ENCODE measurements around the gene PSTPIP2. TPM values are rescaled to one million over a fixed set of nuclear protein-coding genes. Genes with fewer than 3 reads are reported as not detected.
"Not testable (repeated sequence)": the region's sequence is repeated elsewhere in the genome, so short reads cannot be mapped to it uniquely, and the experiment has no call there.

PSTPIP2 gene
- total RNA-seq, 1 experiment from 2014 or later = 6.8 TPM

DNA sequence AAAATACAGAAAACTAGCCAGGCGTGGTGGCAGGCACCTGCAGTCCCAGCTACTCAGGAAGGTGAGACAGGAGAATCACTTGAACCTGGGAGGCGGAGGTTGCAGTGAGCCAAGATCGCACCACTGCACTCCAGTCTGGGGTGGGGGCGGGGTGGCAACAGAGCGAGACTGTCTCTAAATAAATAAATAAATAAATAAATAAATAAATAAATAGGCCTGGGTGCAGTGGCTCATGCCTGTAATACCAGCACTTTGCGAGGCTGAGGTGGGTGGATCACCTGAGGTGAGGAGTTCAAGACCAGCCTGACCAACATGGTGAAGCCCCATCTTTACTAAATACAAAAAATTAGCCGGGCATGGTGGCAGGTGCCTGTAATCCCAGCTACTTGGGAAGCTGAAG is 112.6 kb downstream of the PSTPIP2 start:
- not testable (repeated sequence) for H3K9me3 ChIP-seq (replicated peaks); DNase-seq; H3K27ac ChIP-seq; H3K27me3 ChIP-seq; H3K4me3 ChIP-seq; H3K4me1 ChIP-seq; H3K36me3 ChIP-seq

GRCh38 chr18:45958730-45959129 is 113.3 kb downstream of the PSTPIP2 start:
- no peaks in the 10 kb centered on the region for H3K27me3 ChIP-seq
- H3K4me3 ChIP-seq = no peak overlapping the region
- no peaks in the 10 kb centered on the region for H3K4me1 ChIP-seq
- H3K27ac ChIP-seq = no peak overlapping the region
- DNase-seq = no peak
- no peaks in the 10 kb centered on the region for H3K36me3 ChIP-seq
- no peaks in the 10 kb centered on the region for H3K9me3 ChIP-seq (replicated peaks)

DNA sequence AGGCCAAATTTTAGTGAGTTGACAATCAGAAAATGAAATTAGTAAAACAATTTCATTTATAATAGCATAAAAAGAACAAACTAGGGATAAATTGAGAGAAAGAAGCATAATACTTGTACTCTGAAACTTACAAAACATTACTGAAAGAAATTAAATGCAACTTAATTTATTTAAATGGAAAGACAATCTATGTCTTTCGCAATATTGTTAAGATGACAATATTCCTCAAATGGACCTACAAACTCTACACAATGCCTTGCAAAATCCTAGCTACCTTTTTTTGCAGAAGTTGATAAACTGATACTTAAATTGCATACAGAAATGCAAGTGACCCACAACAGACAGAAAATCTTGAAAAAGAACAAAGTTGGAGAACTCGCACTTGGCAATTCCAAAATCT is 114.0 kb downstream of the PSTPIP2 start:
- Histone ChIP-seq H3K4me3 (no peak overlapping the region), H3K27ac (no peak overlapping the region), H3K4me1 (no peaks in the 10 kb centered on the region), H3K9me3 (replicated peaks) (no peaks in the 10 kb centered on the region), H3K36me3 (no peaks in the 10 kb centered on the region), H3K27me3 (no peaks in the 10 kb centered on the region)
- DNase-seq = no peak

DNA sequence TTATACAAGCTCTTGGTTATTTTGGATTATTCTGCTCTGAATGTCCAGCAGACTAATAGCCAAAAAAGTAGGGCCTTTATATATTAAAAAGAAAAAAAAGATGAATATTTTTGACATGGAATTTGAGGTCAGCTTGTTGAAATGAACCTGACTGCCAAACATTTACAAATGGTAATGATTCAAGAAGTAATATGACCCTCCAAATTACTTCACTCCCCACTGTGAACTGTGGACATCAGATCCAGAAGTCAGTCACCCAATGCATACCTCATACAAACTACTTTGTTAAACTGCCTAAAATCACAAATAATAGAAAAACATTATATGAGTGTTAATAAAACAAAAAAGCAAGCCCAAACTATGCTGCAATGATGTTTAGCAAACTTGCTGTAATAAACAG is 115.0 kb downstream of the PSTPIP2 start:
- Histone ChIP-seq H3K27ac (no peak overlapping the region), H3K27me3 (no peaks in the 10 kb centered on the region), H3K4me1 (no peaks in the 10 kb centered on the region), H3K4me3 (no peak overlapping the region), H3K9me3 (replicated peaks) (no peaks in the 10 kb centered on the region), H3K36me3 (peaks cover 3% of the 10 kb centered on the region; the same call in 1 of the 2 replicates)
- DNase-seq = no peak

GRCh38 chr18:45954070-45954934 is 117.8 kb downstream of the PSTPIP2 start:
- Histone ChIP-seq H3K9me3 (replicated peaks) (no peaks in the 10 kb centered on the region), H3K36me3 (peaks cover 3% of the 10 kb centered on the region; the same call in 1 of the 2 replicates), H3K27me3 (no peaks in the 10 kb centered on the region), H3K27ac (no peak overlapping the region), H3K4me3 (no peak overlapping the region), H3K4me1 (no peaks in the 10 kb centered on the region)
- DNase-seq = no peak

DNA sequence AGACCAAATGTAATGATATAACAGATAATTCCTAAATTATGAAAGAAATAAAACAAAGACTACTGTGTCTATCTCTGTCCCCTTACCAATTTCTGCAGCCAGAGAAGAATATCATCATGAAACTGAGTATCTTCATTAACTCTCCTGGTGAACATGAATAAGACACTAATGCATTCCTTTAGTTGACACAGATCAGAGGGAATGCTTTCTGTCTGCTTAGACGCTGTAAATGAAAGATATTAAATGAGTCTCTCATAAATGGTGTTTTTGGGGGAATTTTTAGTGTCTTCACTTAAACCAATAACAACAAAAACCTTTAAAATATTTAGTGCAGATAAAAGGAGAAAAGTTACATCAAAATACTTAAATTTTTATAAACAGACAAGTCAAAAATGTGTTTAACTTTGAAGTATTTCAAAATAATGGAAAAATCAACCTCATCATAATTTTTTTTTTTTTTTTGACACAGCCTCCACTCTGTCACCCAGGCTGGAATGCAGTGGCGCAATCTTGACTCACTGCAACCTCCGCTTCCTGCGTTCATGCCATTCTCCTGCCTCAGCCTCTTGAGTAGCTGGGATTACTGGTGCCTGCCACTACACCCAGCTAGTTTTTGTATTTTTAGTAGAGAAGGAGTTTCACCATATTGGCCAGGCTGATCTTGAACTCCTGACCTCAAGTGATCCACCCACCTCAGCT is 120.9 kb downstream of the PSTPIP2 start:
- Histone ChIP-seq H3K36me3 (peaks cover 3% of the 10 kb centered on the region; the same call in 1 of the 2 replicates), H3K4me3 (no peak overlapping the region), H3K27me3 (no peaks in the 10 kb centered on the region), H3K9me3 (replicated peaks) (no peaks in the 10 kb centered on the region), H3K27ac (no peak overlapping the region), H3K4me1 (no peaks in the 10 kb centered on the region)
- DNase-seq = no peak

GRCh38 chr18:45945669-45946068 is 126.4 kb downstream of the PSTPIP2 start:
- Histone ChIP-seq H3K27ac (no peak overlapping the region), H3K27me3 (no peaks in the 10 kb centered on the region), H3K9me3 (replicated peaks) (no peaks in the 10 kb centered on the region), H3K4me1 (no peaks in the 10 kb centered on the region), H3K4me3 (no peak overlapping the region), H3K36me3 (no peaks in the 10 kb centered on the region; the same call in 1 of the 2 replicates)
- DNase-seq = peak; percentile 17 to 48

GRCh38 chr18:45940724-45941123 is 131.3 kb downstream of the PSTPIP2 start:
- no peaks in the 10 kb centered on the region for H3K9me3 ChIP-seq (replicated peaks)
- H3K4me1 ChIP-seq = no peaks in the 10 kb centered on the region
- no peaks in the 10 kb centered on the region for H3K27me3 ChIP-seq
- DNase-seq = no peak
- H3K4me3 ChIP-seq = no peak overlapping the region
- H3K36me3 ChIP-seq = no peaks in the 10 kb centered on the region
- H3K27ac ChIP-seq = no peak overlapping the region

GRCh38 chr18:45939236-45939635 is 132.8 kb downstream of the PSTPIP2 start:
- no peak for DNase-seq
- H3K27ac ChIP-seq = no peak overlapping the region
- H3K4me3 ChIP-seq = no peak overlapping the region
- H3K4me1 ChIP-seq = no peaks in the 10 kb centered on the region
- no peaks in the 10 kb centered on the region for H3K9me3 ChIP-seq (replicated peaks)
- no peaks in the 10 kb centered on the region for H3K36me3 ChIP-seq
- H3K27me3 ChIP-seq = no peaks in the 10 kb centered on the region

GRCh38 chr18:45938488-45938935 is 133.5 kb downstream of the PSTPIP2 start:
- DNase-seq = no peak
- no peaks in the 10 kb centered on the region for H3K36me3 ChIP-seq
- H3K4me1 ChIP-seq = no peaks in the 10 kb centered on the region
- no peaks in the 10 kb centered on the region for H3K9me3 ChIP-seq (replicated peaks)
- no peak overlapping the region for H3K27ac ChIP-seq
- no peaks in the 10 kb centered on the region for H3K27me3 ChIP-seq
- no peak overlapping the region for H3K4me3 ChIP-seq

GRCh38 chr18:45935591-45936335 is 136.3 kb downstream of the PSTPIP2 start:
- DNase-seq = no peak
- H3K27ac ChIP-seq = no peak overlapping the region
- H3K4me1 ChIP-seq = no peaks in the 10 kb centered on the region
- no peaks in the 10 kb centered on the region for H3K9me3 ChIP-seq (replicated peaks)
- H3K36me3 ChIP-seq = no peaks in the 10 kb centered on the region
- H3K27me3 ChIP-seq = no peaks in the 10 kb centered on the region
- no peak overlapping the region for H3K4me3 ChIP-seq

Other genes with a start within 250 kb of the PSTPIP2 start
- gene SIGLEC15, start 246.6 kb downstream of the PSTPIP2 start, total RNA-seq (2014; rRNA removed; shearing (Covaris generic)) = 0.10 TPM in 1 of 2 replicates, not detected in the other
- 6.5 and 8.7 TPM in 2 replicates for gene EPG5, start 104.9 kb downstream of the PSTPIP2 start, total RNA-seq (2014; rRNA removed; shearing (Covaris generic))
- 435 and 468 TPM in 2 replicates for gene ATP5F1A, start 26.0 kb upstream of the PSTPIP2 start, total RNA-seq (2014; rRNA removed; shearing (Covaris generic))
- gene HAUS1, start 32.1 kb upstream of the PSTPIP2 start, total RNA-seq (2014; rRNA removed; shearing (Covaris generic)) = 45.8 and 53.3 TPM in 2 replicates

Measured in SJCRH30 (cell line).